GM12872 (cell line): ENCODE measurements around the gene ZNF506.

Experiments used
- CTCF ChIP-seq: IDR thresholded peaks from 3 replicates; pipeline ENCODE4 v1.5.1; 2011; ENCODE audit warnings: low read depth, mild to moderate bottlenecking, low read length, moderate library complexity; ENCODE audit not compliant: insufficient read depth

The ZNF506 gene

GRCh38 chr19:19821366-19821951 is at the start of gene ZNF506:
Gene ZNF506 (minus strand): TSS chr19:19821750. CDS start chr19:19821603, 147 bp downstream.
- no peak for TF ChIP-seq CTCF

GRCh38 chr19:19866611-19867248 is 45.2 kb upstream of the ZNF506 start:
- TF ChIP-seq CTCF, result no peak

DNA sequence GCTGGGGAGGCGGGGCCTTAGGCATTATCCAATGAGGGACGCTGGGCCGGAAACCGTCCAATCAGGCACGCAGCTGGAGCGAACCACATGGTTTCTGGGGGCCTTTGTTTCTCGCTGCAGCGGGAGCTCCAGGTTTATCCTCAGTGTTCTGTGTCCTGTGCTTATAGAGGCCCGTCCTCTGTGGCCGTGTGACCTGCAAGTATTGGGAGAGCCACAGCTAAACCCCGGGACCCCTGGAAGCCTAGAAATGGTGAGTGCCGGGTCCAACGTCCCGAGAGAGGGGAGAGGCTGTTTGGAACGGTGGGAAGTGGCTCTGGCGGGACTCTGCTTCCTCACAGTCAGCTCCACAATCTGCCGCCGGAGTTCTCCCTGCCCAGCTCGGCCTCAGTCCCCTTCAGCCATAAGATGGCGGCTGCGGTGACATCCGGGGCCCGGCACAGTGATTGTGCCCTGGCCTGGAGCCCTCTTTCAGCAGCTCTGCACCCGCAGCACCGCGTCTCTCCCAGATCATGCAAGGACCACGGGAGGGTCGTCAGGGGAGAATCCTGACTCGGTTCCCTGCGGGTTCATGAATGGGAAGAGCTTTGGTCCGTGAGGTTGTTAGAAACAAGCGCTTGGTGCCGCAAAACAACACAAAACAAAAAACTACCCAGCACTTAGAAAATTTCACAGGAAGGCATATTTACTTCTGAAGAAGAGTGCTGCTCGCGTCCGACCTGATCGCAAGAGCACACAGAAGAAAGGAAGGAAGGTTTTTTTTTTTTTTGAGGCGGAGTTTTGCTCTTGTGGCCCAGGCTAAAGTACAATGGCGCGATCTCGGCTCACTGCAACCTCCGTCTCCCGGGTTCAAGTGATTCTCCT is 44.4 kb upstream of the ZNF506 start, which contains the start of gene ZNF253:
Gene ZNF253 (plus strand): TSS at position 133 of the 861 bp plus-strand sequence. CDS start 115 bp downstream, at position 248.
- no peak for TF ChIP-seq CTCF

DNA sequence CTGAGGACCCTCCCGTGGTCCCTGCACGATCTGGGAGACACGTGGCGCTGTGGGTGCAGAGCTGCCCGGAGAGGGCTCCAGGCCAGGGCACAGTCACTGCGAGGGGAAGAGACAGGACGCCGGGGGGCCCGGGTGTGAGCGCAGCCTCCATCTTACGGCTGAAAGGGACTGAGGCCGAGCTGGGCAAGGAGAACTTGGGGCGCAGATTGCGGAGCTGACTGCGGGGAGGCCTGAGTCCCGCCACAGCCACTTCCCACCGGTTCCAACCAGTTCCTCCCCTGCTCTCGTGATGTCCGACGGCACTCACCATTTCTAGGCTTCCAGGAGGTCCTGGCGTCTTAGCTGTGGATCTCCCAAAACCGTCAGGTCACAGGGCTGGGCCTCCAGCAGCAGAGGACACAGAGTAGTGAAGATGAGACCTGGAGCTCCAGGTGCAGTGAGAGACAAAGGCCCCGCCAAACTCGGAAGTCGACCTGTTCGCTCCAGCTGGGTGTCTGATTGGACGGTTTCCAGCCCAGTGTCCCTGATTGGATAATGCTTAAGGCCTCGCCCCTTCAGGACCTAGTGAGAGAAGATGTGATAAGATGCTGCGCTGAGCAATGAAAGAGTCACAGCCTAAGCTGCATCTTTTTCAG is 39.3 kb upstream of the ZNF506 start:
- no peak for TF ChIP-seq CTCF

DNA sequence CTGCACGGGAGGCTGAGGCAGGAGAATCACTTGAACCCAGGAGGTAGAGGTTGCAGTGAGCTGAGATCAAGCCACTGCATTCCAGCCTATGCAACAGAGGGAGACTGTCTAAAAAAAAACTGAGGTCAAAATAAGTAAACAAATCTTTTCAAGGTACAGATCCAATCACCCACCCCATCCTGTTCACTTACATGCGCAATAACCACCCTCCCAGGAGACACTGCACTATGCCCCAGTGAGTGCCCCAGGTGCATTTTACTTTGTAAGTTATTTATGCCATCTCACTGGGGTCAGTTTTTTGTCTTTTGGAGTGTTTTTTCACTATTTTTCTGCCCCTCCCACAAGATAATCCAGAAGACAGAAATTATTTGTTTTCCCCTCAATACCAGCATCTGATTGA is 37.2 kb upstream of the ZNF506 start:
- TF ChIP-seq CTCF, result no peak

GRCh38 chr19:19849056-19849455 is 27.5 kb upstream of the ZNF506 start:
- TF ChIP-seq CTCF, result no peak

- no peak for TF ChIP-seq CTCF
Measured at GRCh38 chr19:19847781-19848180, 26.2 kb upstream of the ZNF506 start.
